HFF-Myc (cell line): ENCODE results near the gene CORO2B.

Experiments used
- DNase-seq: peaks from one replicate; pipeline ENCODE4 v3.0.0-alpha.2; 2011; ENCODE audit warnings: low read depth; ENCODE audit errors: extremely low read depth
- H3K4me3 ChIP-seq: replicated peaks from 2 replicates; pipeline ENCODE4 v1.5.1; 2011; ENCODE audit warnings: low read depth, mild to moderate bottlenecking, control low read depth, low read length
- CTCF ChIP-seq: IDR thresholded peaks from 2 replicates; pipeline ENCODE4 v1.5.1; 2012; ENCODE audit warnings: mild to moderate bottlenecking, low read depth, low read length, control low read depth; ENCODE audit errors: missing control alignments

Gene CORO2B

GRCh38 chr15:68775671-68776476, 197.1 kb downstream of the CORO2B start:
- H3K4me3 ChIP-seq: no peak overlapping the region
- no peak for TF ChIP-seq CTCF
- no peak for DNase-seq

GRCh38 chr15:68776477-68777270, 197.9 kb downstream of the CORO2B start:
- no peak overlapping the region for H3K4me3 ChIP-seq
- no peak for DNase-seq
- no peak for TF ChIP-seq CTCF
